IMR-90 (cell line): Measurements from ENCODE around the gene ADRB2. TPM values are rescaled to one million over a fixed set of nuclear protein-coding genes. Genes with fewer than 3 reads are reported as not detected.

Experiments
- ATAC-seq: fragments of 200-7000 bp; cut with Tn5 transposase; 2 replicates; pipeline ENCODE4 v1.9.1; 2020; ENCODE audit warnings: low read depth, mild to moderate bottlenecking, moderate library complexity
- BruUV-seq: library from RNA; stranded (reverse); fragments of 400-500 nt; replicated peaks from 2 replicates; lab custom pipeline; 2021; lab: Mats Ljungman, UMichigan
- CTCF ChIA-PET: fragments of 300-600 bp; formaldehyde crosslinking; extraction: SDS; loops from one replicate; lab custom pipeline; 2021; ENCODE audit warnings: antibody characterized with exemption; lab: Yijun Ruan, JAX
- POLR2A ChIA-PET: fragments of 300-600 bp; sonication (Branson Sonifier 250); formaldehyde crosslinking; loops from one replicate; lab custom pipeline; 2022; ENCODE audit warnings: antibody characterized with exemption; ENCODE audit not compliant: unreplicated experiment; lab: Charles Lee
- DNase-seq: peaks from one replicate; pipeline ENCODE4 v3.0.0; 2013
- H2AFZ ChIP-seq: replicated peaks from 2 replicates; pipeline ENCODE3; 2013; ENCODE audit warnings: low read length, mild to moderate bottlenecking; ENCODE audit not compliant: poor library complexity
- H2AK5ac ChIP-seq: 2 replicates; pipeline ENCODE4 v1.6.1; 2013; ENCODE audit warnings: low read depth, low read length, inconsistent platforms
- H2AK9ac ChIP-seq: replicated peaks from 2 replicates; pipeline ENCODE3; 2013; ENCODE audit warnings: mild to moderate bottlenecking, low read depth, low read length, moderate library complexity; ENCODE audit not compliant: poor library complexity
- H2BK120ac ChIP-seq: 2 replicates; pipeline ENCODE4 v1.6.1; 2013; ENCODE audit warnings: low read depth, low read length, inconsistent platforms
- H2BK15ac ChIP-seq: 3 replicates; pipeline ENCODE4 v1.6.1; 2013; ENCODE audit warnings: low read depth, low read length, inconsistent platforms
- H2BK20ac ChIP-seq: 2 replicates; pipeline ENCODE4 v1.6.1; 2013; ENCODE audit warnings: low read depth, mild to moderate bottlenecking, inconsistent platforms, low read length, moderate library complexity
- H2BK5ac ChIP-seq: 2 replicates; pipeline ENCODE4 v1.6.1; 2013; ENCODE audit warnings: mild to moderate bottlenecking, low read depth, low read length, inconsistent platforms; ENCODE audit not compliant: poor library complexity, severe bottlenecking
- H3K14ac ChIP-seq: replicated peaks from 2 replicates; pipeline ENCODE4 v1.6.1; 2013; ENCODE audit warnings: low read depth, low read length, inconsistent platforms
- H3K18ac ChIP-seq: 2 replicates; pipeline ENCODE4 v1.6.1; 2013; ENCODE audit warnings: low read depth, low read length, control low read depth
- H3K23ac ChIP-seq: 2 replicates; pipeline ENCODE4 v1.6.1; 2013; ENCODE audit warnings: low read depth, low read length, inconsistent platforms
- H3K27ac ChIP-seq: 2 replicates; pipeline ENCODE4 v1.5.1; 2013; ENCODE audit warnings: mild to moderate bottlenecking, control low read depth, low read length; ENCODE audit not compliant: insufficient read depth
- H3K27me3 ChIP-seq: 2 replicates; pipeline ENCODE4 v1.6.1; 2013; ENCODE audit warnings: low read length; ENCODE audit not compliant: control insufficient read depth, insufficient read depth
- H3K36me3 ChIP-seq: 2 replicates; pipeline ENCODE4 v1.6.1; 2013; ENCODE audit warnings: low read length, mixed read lengths; ENCODE audit not compliant: control insufficient read depth, insufficient read depth
- H3K4ac ChIP-seq: 2 replicates; pipeline ENCODE4 v1.6.1; 2013; ENCODE audit warnings: low read depth, low read length, inconsistent platforms
- H3K4me1 ChIP-seq: 2 replicates; pipeline ENCODE4 v1.6.1; 2013; ENCODE audit warnings: low read length, mixed read lengths; ENCODE audit not compliant: control insufficient read depth, insufficient read depth
- H3K4me2 ChIP-seq: 2 replicates; pipeline ENCODE4 v1.6.1; 2013; ENCODE audit warnings: low read depth, mild to moderate bottlenecking, control low read depth, low read length, moderate library complexity
- H3K4me3 ChIP-seq: 2 replicates; pipeline ENCODE4 v1.5.1; 2013; ENCODE audit warnings: low read depth, mild to moderate bottlenecking, control low read depth, low read length, moderate library complexity; ENCODE audit not compliant: insufficient read depth
- H3K56ac ChIP-seq: 2 replicates; pipeline ENCODE4 v1.6.1; 2013; ENCODE audit warnings: low read length, inconsistent platforms; ENCODE audit not compliant: insufficient read depth; ENCODE audit errors: extremely low read depth
- H3K79me1 ChIP-seq, 2 experiments: 2 replicates each; pipeline ENCODE4 v1.6.1; 2013; ENCODE audit warnings: low read length in 2 of 2, inconsistent platforms in 1 of 2, low read depth in 1 of 2
- H3K9ac ChIP-seq: 2 replicates; pipeline ENCODE4 v1.6.1; 2013; ENCODE audit warnings: low read depth, low read length, control low read depth
- H3K9me1 ChIP-seq: 2 replicates; pipeline ENCODE4 v1.6.1; 2013; ENCODE audit warnings: low read length, inconsistent platforms; ENCODE audit not compliant: insufficient read depth
- H3K9me3 ChIP-seq: 2 replicates; pipeline ENCODE4 v1.6.1; 2013; ENCODE audit warnings: low read length; ENCODE audit not compliant: control insufficient read depth, insufficient read depth
- H4K20me1 ChIP-seq: 2 replicates; pipeline ENCODE4 v1.6.1; 2013; ENCODE audit warnings: low read length, inconsistent platforms; ENCODE audit not compliant: insufficient read depth
- H4K5ac ChIP-seq: 2 replicates; pipeline ENCODE4 v1.6.1; 2013; ENCODE audit warnings: mild to moderate bottlenecking, low read depth, low read length, control low read depth
- H4K8ac ChIP-seq, 2 experiments: 2 replicates each; pipeline ENCODE4 v1.6.1; 2013; ENCODE audit warnings: low read depth in 2 of 2, low read length in 2 of 2, control low read depth in 1 of 2, inconsistent platforms in 1 of 2
- H4K91ac ChIP-seq: 2 replicates; pipeline ENCODE4 v1.6.1; 2013; ENCODE audit warnings: low read depth, low read length, inconsistent platforms; ENCODE audit not compliant: insufficient read depth
- CEBPB ChIP-seq: IDR thresholded peaks from 2 replicates; pipeline ENCODE4 v1.6.1; 2012; ENCODE audit warnings: low read depth, low read length, improper control_type of control experiment
- CHD1 ChIP-seq: IDR thresholded peaks from 2 replicates; pipeline ENCODE4 v1.6.1; 2012; ENCODE audit warnings: low read depth, low read length, improper control_type of control experiment
- FOS ChIP-seq: fragments of 150-350 bp; IDR thresholded peaks from 2 replicates; pipeline ENCODE4 v1.6.1; 2016; ENCODE audit warnings: low read depth, low read length
- MAZ ChIP-seq: IDR thresholded peaks from 2 replicates; pipeline ENCODE4 v1.6.1; 2012; ENCODE audit warnings: low read depth, mild to moderate bottlenecking, low read length, improper control_type of control experiment, moderate library complexity, borderline replicate concordance
- MXI1 ChIP-seq: IDR thresholded peaks from 2 replicates; pipeline ENCODE4 v1.6.1; 2012; ENCODE audit warnings: low read depth, mild to moderate bottlenecking, low read length, moderate library complexity, borderline replicate concordance
- POLR2A ChIP-seq: IDR thresholded peaks from 2 replicates; pipeline ENCODE4 v1.6.1; 2012; ENCODE audit warnings: mild to moderate bottlenecking, low read depth, low read length
- RAD21 ChIP-seq: IDR thresholded peaks from 2 replicates; pipeline ENCODE4 v1.6.1; 2012; ENCODE audit warnings: low read length, improper control_type of control experiment
- RCOR1 ChIP-seq: IDR thresholded peaks from 2 replicates; pipeline ENCODE4 v1.6.1; 2012; ENCODE audit warnings: mild to moderate bottlenecking, low read length, improper control_type of control experiment; ENCODE audit not compliant: insufficient replicate concordance
- RFX5 ChIP-seq: IDR thresholded peaks from 2 replicates; pipeline ENCODE4 v1.8.0; 2012; ENCODE audit warnings: low read depth, mild to moderate bottlenecking, low read length, moderate library complexity
- USF2 ChIP-seq: fragments of 150-350 bp; IDR thresholded peaks from 2 replicates; pipeline ENCODE4 v1.6.1; 2017; ENCODE audit warnings: mild to moderate bottlenecking, antibody characterized with exemption, low read length, low read depth
- WGBS, 2 experiments: methylation state at CpG; one replicate each; pipeline versions ENCODE4 v1.1.5 to v1.1.7; 2013; ENCODE audit warnings: missing lambda C conversion rate in 2 of 2; ENCODE audit not compliant: insufficient read length in 1 of 2; ENCODE audit errors: extremely low coverage in 2 of 2; 5-methylcytosine and 5-hydroxymethylcytosine counted together
- dilution Hi-C: fragments of 300-500 bp; cut with HindIII; formaldehyde crosslinking; loops from one replicate; pipeline ENCODE4 v1.14.3; 2018; ENCODE audit warnings: low sequenced_read_pairs; ENCODE audit not compliant: unreplicated experiment
- in situ Hi-C: fragments of 300-500 bp; cut with MboI; formaldehyde crosslinking; loops from 3 replicates; pipeline ENCODE4 v1.14.3; 2019; ENCODE audit warnings: low sequenced_read_pairs, inconsistent platforms, mixed read lengths
- intact Hi-C: fragments of 100-400 bp; cut with micrococcal nuclease; formaldehyde crosslinking; loops from 2 replicates; pipeline ENCODE4 v1.10.0; 2022
- polyA plus RNA-seq, 3 experiments: library from polyadenylated mRNA; depleted of rRNA; stranded (reverse); fragments of >200 nt; gene quantifications; 2 replicates each; pipeline ENCODE4 v1.2.3, GENCODE V29; 2012; ENCODE audit warnings: low replicate concordance in 1 of 3
- total RNA-seq: library from RNA; depleted of rRNA; stranded (reverse); fragments of >200 nt; gene quantifications from 2 replicates; pipeline ENCODE4 v1.2.3, GENCODE V29; 2012
- TF ChIP-seq, protein P1 (sequence below): conservative IDR thresholded peaks from 2 replicates; pipeline ENCODE4 v1.5.1; 2012; ENCODE audit warnings: mild to moderate bottlenecking, low read depth, low read length, improper control_type of control experiment
- TF ChIP-seq, protein P2 (sequence below): fragments of 150-350 bp; IDR thresholded peaks from 2 replicates; pipeline ENCODE4 v1.6.1; 2016; ENCODE audit warnings: low read depth, mild to moderate bottlenecking, low read length, moderate library complexity, borderline replicate concordance

Gene ADRB2
- total and polyA plus RNA-seq, 2 of the 4 experiments (the other 2 are of a cell fraction), result 1.6 to 3.4 TPM

GRCh38 chr5:148844433-148845280 lies 18.2 kb downstream of the ADRB2 start:
- peak overlapping the region; percentile 79; the same call in 1 of the 2 replicates for H2AK5ac ChIP-seq
- H3K4ac ChIP-seq, result peak overlapping the region; percentile 76
- H4K5ac ChIP-seq, result no peak overlapping the region
- TF ChIP-seq, protein P1, sequence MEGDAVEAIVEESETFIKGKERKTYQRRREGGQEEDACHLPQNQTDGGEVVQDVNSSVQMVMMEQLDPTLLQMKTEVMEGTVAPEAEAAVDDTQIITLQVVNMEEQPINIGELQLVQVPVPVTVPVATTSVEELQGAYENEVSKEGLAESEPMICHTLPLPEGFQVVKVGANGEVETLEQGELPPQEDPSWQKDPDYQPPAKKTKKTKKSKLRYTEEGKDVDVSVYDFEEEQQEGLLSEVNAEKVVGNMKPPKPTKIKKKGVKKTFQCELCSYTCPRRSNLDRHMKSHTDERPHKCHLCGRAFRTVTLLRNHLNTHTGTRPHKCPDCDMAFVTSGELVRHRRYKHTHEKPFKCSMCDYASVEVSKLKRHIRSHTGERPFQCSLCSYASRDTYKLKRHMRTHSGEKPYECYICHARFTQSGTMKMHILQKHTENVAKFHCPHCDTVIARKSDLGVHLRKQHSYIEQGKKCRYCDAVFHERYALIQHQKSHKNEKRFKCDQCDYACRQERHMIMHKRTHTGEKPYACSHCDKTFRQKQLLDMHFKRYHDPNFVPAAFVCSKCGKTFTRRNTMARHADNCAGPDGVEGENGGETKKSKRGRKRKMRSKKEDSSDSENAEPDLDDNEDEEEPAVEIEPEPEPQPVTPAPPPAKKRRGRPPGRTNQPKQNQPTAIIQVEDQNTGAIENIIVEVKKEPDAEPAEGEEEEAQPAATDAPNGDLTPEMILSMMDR, result no peak
- TF ChIP-seq RCOR1 (no peak), CHD1 (no peak), RFX5 (no peak), POLR2A (no peak), MXI1 (no peak), RAD21 (no peak), USF2 (no peak), CEBPB (no peak), FOS (no peak), MAZ (no peak)
- TF ChIP-seq, protein P2, sequence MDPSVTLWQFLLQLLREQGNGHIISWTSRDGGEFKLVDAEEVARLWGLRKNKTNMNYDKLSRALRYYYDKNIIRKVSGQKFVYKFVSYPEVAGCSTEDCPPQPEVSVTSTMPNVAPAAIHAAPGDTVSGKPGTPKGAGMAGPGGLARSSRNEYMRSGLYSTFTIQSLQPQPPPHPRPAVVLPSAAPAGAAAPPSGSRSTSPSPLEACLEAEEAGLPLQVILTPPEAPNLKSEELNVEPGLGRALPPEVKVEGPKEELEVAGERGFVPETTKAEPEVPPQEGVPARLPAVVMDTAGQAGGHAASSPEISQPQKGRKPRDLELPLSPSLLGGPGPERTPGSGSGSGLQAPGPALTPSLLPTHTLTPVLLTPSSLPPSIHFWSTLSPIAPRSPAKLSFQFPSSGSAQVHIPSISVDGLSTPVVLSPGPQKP, result no peak
- POLR2A ChIA-PET, result no interaction called here
- no peak overlapping the region for H3K23ac ChIP-seq
- no peak overlapping the region for H2BK5ac ChIP-seq
- no peak overlapping the region for H3K4me2 ChIP-seq
- H3K4me1 ChIP-seq, result peaks cover 14% of the 10 kb centered on the region
- H3K9ac ChIP-seq, result no peak overlapping the region
- peak; percentile 16 for DNase-seq
- no peak overlapping the region for H3K4me3 ChIP-seq
- in situ Hi-C loops, result no loop called here
- no peak overlapping the region for H3K27ac ChIP-seq
- no TSS peak for BruUV-seq
- H3K79me1 ChIP-seq, result peaks cover 3 to 18% of the 10 kb centered on the region in 2 experiments; a peak in 3 of 4 replicates
- no peak for ATAC-seq
- H2BK15ac ChIP-seq, result 0 out of 3 replicates have a peak overlapping the region, but pooled peaks have one; percentile 70
- H2BK20ac ChIP-seq, result peak overlapping the region; percentile 43
- H3K18ac ChIP-seq, result no peak overlapping the region
- no peaks in the 10 kb centered on the region for H4K20me1 ChIP-seq
- no peaks in the 10 kb centered on the region for H3K9me3 ChIP-seq
- no CpG with 5 or more reads among the region's 7 CpGs for WGBS, 2 experiments
- peak overlapping the region; percentile 34 for H2AFZ ChIP-seq
- peak overlapping the region in 1 of 2 experiments; percentile 42; a peak in 1 of 4 replicates for H4K8ac ChIP-seq
- peak overlapping the region; percentile 56; the same call in 1 of the 2 replicates for H3K14ac ChIP-seq
- H3K9me1 ChIP-seq, result peaks cover 18% of the 10 kb centered on the region
- H3K56ac ChIP-seq, result no peak overlapping the region
- no peaks in the 10 kb centered on the region for H3K27me3 ChIP-seq
- peak overlapping the region; percentile 8; the same call in 1 of the 2 replicates for H4K91ac ChIP-seq
- peak overlapping the region; percentile 70 for H2BK120ac ChIP-seq
- no peaks in the 10 kb centered on the region for H3K36me3 ChIP-seq
- intact Hi-C loops, result no loop called here
- no peak overlapping the region for H2AK9ac ChIP-seq
- CTCF ChIA-PET, result interaction anchor here (0.6 to 1.0 kb wide), 3 partner anchors 25 to 119 kb away, joined by 3 read pairs; no protein-coding TSS in a partner anchor
- dilution Hi-C loops, result no loop called here
